NCI-H2107 treated with DMSO at 0.1 percent for 48 hours (cell line): ENCODE data around the gene SLC8B1.

Experiments used
- DNase-seq: peaks from one replicate; lab custom pipeline; 2025; ENCODE audit not compliant: unreplicated experiment; lab: John Stamatoyannopoulos, UW

Gene SLC8B1

DNA sequence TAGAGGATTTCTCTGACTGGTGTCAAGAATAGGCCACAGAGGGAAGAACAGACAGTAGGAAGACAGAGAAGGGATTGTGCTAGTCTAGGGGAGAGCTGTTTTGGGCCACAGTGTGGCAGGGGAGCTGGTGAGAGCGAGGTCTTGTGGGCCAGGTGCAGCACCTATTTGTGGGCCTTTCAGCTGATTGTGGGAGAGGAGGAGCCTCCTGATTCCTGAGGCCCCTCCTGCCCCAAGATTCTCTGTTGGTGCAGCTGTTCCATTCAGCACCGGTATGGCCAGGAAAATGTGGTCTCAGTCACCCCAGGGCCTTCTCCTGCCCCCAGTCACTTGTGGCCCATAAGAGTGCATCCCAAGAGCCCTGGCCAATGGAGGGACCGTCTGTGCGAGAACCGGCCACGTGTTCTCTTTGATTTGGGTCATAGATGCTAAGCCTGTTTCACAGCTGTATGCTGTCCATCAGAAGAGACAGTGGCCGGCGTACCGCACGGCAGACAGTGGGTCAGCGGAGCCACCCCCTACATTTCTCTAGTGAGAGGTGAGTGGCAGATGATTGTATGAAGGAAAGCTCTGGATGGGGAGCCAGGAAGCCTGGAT, 86.0 kb downstream of the SLC8B1 start:
- peak; percentile 21 for DNase-seq
